ENCODE data around the gene CDC42BPG.

DNA sequence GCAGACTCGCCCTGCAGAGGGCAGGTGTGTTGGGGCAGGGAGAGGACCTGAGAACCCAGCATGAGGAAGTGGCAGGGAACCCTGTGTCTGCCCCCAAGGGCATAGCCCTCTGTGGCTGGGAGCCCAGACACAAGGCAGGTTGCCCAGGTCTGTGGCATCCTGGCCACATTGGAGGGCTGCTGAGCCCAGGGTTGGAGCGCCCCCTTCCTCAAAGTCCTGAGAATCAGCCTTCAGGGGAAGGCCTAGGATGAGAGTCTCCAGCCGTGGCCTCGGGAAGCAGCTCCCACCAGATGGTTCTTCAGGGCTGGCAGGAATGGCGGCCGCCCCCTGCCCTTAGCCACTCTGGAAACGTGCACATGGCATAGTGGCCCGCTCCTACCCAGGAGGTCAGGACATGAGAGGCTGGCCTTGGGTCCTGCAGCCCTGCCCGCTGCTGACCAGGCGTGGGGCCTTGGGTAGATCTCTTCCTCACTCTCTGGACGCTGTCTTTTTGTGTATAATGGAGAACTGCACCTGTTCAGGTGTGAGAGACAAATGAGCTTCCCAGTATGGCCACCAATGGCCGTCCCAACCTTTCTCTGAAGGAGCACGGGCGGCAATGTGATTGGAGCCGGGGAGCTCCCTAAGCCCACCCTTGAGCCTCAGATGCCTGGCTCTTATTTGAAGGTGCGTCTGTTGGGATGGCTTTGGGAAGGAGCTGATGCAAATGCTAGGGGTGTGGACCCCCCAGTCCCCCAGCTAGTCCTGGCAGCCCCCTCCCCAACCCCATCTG lies 4.6 kb upstream of the CDC42BPG start:
- TF ChIP-seq CTCF (conservative IDR thresholded peaks at IDR 0.05 in 1 of 2, IDR thresholded peaks at IDR 0.05 in 1 of 2; ENCODE audit: low read depth in 1 of 2, low read length in 2 of 2) (no peak), EZH2 (IDR thresholded peaks at IDR 0.05; ENCODE audit: low read length, missing control alignments) (no peak)
